ENCODE results near the gene AKAP6.

Gene AKAP6

GRCh38 chr14:32588448-32589320, 259.6 kb downstream of the AKAP6 start:
- DNase-seq: no peak

- DNase-seq: no peak
Observed at GRCh38 chr14:32590157-32590556, 261.1 kb downstream of the AKAP6 start.

GRCh38 chr14:32593290-32593942, 264.3 kb downstream of the AKAP6 start:
- no peak for DNase-seq

- no peak for DNase-seq
Observed at GRCh38 chr14:32594766-32595165, 265.7 kb downstream of the AKAP6 start.

GRCh38 chr14:32595497-32595896, 266.4 kb downstream of the AKAP6 start:
- no peak for DNase-seq

GRCh38 chr14:32596390-32596789, 267.3 kb downstream of the AKAP6 start:
- no peak for DNase-seq

- DNase-seq: no peak
Observed at GRCh38 chr14:32597771-32598170, 268.7 kb downstream of the AKAP6 start.

- no peak for DNase-seq
Observed at GRCh38 chr14:32601069-32601468, 272.0 kb downstream of the AKAP6 start.

GRCh38 chr14:32601906-32602305, 272.8 kb downstream of the AKAP6 start:
- no peak for DNase-seq

GRCh38 chr14:32602699-32603098, 273.6 kb downstream of the AKAP6 start:
- DNase-seq: no peak

GRCh38 chr14:32603992-32604565, 275.0 kb downstream of the AKAP6 start:
- no peak for DNase-seq

GRCh38 chr14:32606301-32606700, 277.2 kb downstream of the AKAP6 start:
- no peak for DNase-seq

GRCh38 chr14:32607399-32607798, 278.3 kb downstream of the AKAP6 start:
- DNase-seq: no peak

GRCh38 chr14:32608857-32609256, 279.8 kb downstream of the AKAP6 start:
- no peak for DNase-seq

- no peak for DNase-seq
Observed at GRCh38 chr14:32609388-32609787, 280.3 kb downstream of the AKAP6 start.

- DNase-seq: no peak
Observed at GRCh38 chr14:32611752-32612151, 282.7 kb downstream of the AKAP6 start.

GRCh38 chr14:32618991-32619390, 289.9 kb downstream of the AKAP6 start:
- DNase-seq: no peak

- DNase-seq: no peak
Observed at GRCh38 chr14:32620303-32620702, 291.2 kb downstream of the AKAP6 start.

GRCh38 chr14:32620724-32621123, 291.6 kb downstream of the AKAP6 start:
- DNase-seq: no peak

GRCh38 chr14:32621585-32621984, 292.5 kb downstream of the AKAP6 start:
- no peak for DNase-seq

- no peak for DNase-seq
Observed at GRCh38 chr14:32622742-32623141, 293.6 kb downstream of the AKAP6 start.

GRCh38 chr14:32623300-32624093, 294.4 kb downstream of the AKAP6 start:
- no peak for DNase-seq

- DNase-seq: no peak
Observed at GRCh38 chr14:32625211-32625610, 296.1 kb downstream of the AKAP6 start.
